HCT116 (cell line): ENCODE data around the gene RALGPS1. TPM values are rescaled to one million over a fixed set of nuclear protein-coding genes. Genes with fewer than 3 reads are reported as not detected.

ENCODE experiments used
- ATAC-seq: fragments of 200-7000 bp; cut with Tn5 transposase; 2 replicates; pipeline ENCODE4 v1.9.1; 2020; ENCODE audit warnings: mild to moderate bottlenecking, moderate library complexity
- BruUV-seq: library from RNA; stranded (reverse); fragments of 400-500 nt; replicated peaks from 2 replicates; lab custom pipeline; 2021; lab: Mats Ljungman, UMichigan
- CTCF ChIA-PET: fragments of 300-600 bp; sonication (Branson Sonifier 250); formaldehyde crosslinking; loops from one replicate; lab custom pipeline; 2021; ENCODE audit warnings: antibody characterized with exemption; lab: Charles Lee
- POLR2A ChIA-PET: fragments of 300-600, 350-600 bp; sonication (Branson Sonifier 250); formaldehyde crosslinking; loops from one replicate; lab custom pipeline; 2021; ENCODE audit warnings: antibody characterized with exemption; lab: Charles Lee
- RAD21 ChIA-PET, 2 experiments: fragments of 300-600 bp; sonication (Branson Sonifier 250); formaldehyde crosslinking; loops; one replicate each; lab custom pipeline; 2023; ENCODE audit warnings: low total read pairs in 2 of 2; ENCODE audit not compliant: uncharacterized antibody in 2 of 2, unreplicated experiment in 2 of 2, low non-redundant PET in 1 of 2; lab: Charles Lee
- DNase-seq: peaks from one replicate; pipeline ENCODE4 v3.0.0-alpha.2; 2010; ENCODE audit warnings: low read depth, low spot score
- H2AFZ ChIP-seq: fragments of 200-600 bp; shearing (Covaris generic), sonication (generic); 2 replicates; pipeline ENCODE4 v1.6.1; 2017; ENCODE audit warnings: low read depth, mixed run types, mixed read lengths, antibody characterized with exemption, low read length; ENCODE audit not compliant: poor library complexity, severe bottlenecking
- H3K27ac ChIP-seq: 2 replicates; pipeline ENCODE4 v1.5.1; 2012; ENCODE audit warnings: low read depth, low read length
- H3K27me3 ChIP-seq: fragments of 200-600 bp; sonication (generic); 2 replicates; pipeline ENCODE4 v1.6.1; 2016; ENCODE audit warnings: mixed run types, low read length, mixed read lengths; ENCODE audit not compliant: insufficient read depth
- H3K36me3 ChIP-seq, 2 experiments: fragments of 200-500 bp in 1 of 2; fragments of 200-600 bp in 1 of 2; sonication (Bioruptor generic) in 1 of 2; sonication (generic) in 1 of 2; 2 replicates each; pipeline versions ENCODE4 v1.5.1 to v1.6.1; 2014 to 2016; ENCODE audit warnings: low read length in 2 of 2, inconsistent platforms in 1 of 2, mixed read lengths in 1 of 2, mixed run types in 1 of 2; ENCODE audit not compliant: insufficient read depth in 2 of 2, control insufficient read depth in 1 of 2
- H3K4me1 ChIP-seq, 2 experiments: fragments of 200-600 bp in 1 of 2; sonication (generic) in 1 of 2; 2 replicates each; pipeline versions ENCODE4 v1.5.1 to v1.6.1; 2012 to 2017; ENCODE audit warnings: low read length in 2 of 2, inconsistent platforms in 1 of 2, mild to moderate bottlenecking in 1 of 2, mixed read lengths in 1 of 2, mixed run types in 1 of 2, moderate library complexity in 1 of 2; ENCODE audit not compliant: insufficient read depth in 2 of 2, control insufficient read depth in 1 of 2
- H3K4me2 ChIP-seq: fragments of 200-600 bp; sonication (generic); 2 replicates; pipeline ENCODE4 v1.6.1; 2017; ENCODE audit warnings: mixed run types, low read length, mixed read lengths
- H3K4me3 ChIP-seq, 2 experiments: fragments of 200-600 bp in 1 of 2; sonication (generic) in 1 of 2; replicated peaks in 1 of 2; 2 replicates each; pipeline ENCODE4 v1.5.1; 2011 to 2016; ENCODE audit warnings: low read length in 2 of 2, control low read depth in 1 of 2, low read depth in 1 of 2, mild to moderate bottlenecking in 1 of 2, mixed read lengths in 1 of 2, mixed run types in 1 of 2
- H3K79me2 ChIP-seq: fragments of 200-600 bp; sonication (generic); 2 replicates; pipeline ENCODE4 v1.6.1; 2017; ENCODE audit warnings: mild to moderate bottlenecking, mixed run types, low read length, moderate library complexity, mixed read lengths; ENCODE audit not compliant: insufficient read depth
- H3K9ac ChIP-seq: fragments of 200-600 bp; sonication (generic); 2 replicates; pipeline ENCODE4 v1.6.1; 2016; ENCODE audit warnings: low read length, mixed read lengths
- H3K9me2 ChIP-seq: fragments of 200-600 bp; sonication (generic), shearing (Covaris generic); 2 replicates; pipeline ENCODE4 v1.6.1; 2017; ENCODE audit warnings: mixed run types, mild to moderate bottlenecking, moderate library complexity; ENCODE audit not compliant: insufficient read depth
- H3K9me3 ChIP-seq, 2 experiments: fragments of 200-500 bp in 1 of 2; fragments of 200-600 bp in 1 of 2; sonication (Bioruptor generic) in 1 of 2; sonication (generic) in 1 of 2; 2 replicates each; pipeline ENCODE4 v1.6.1; 2014 to 2017; ENCODE audit warnings: low read length in 2 of 2, mixed read lengths in 2 of 2, inconsistent platforms in 1 of 2, low read depth in 1 of 2, mild to moderate bottlenecking in 1 of 2, mixed run types in 1 of 2, moderate library complexity in 1 of 2; ENCODE audit not compliant: control insufficient read depth in 1 of 2, insufficient read depth in 1 of 2
- H4K20me1 ChIP-seq: fragments of 200-600 bp; sonication (generic), shearing (Covaris generic); 2 replicates; pipeline ENCODE4 v1.6.1; 2017; ENCODE audit warnings: mixed run types, mild to moderate bottlenecking, moderate library complexity; ENCODE audit not compliant: insufficient read depth
- CEBPB ChIP-seq: IDR thresholded peaks from 2 replicates; pipeline ENCODE4 v1.6.1; 2012; ENCODE audit warnings: low read depth
- EGR1 ChIP-seq: IDR thresholded peaks from 2 replicates; pipeline ENCODE4 v1.6.1; 2012; ENCODE audit warnings: low read depth
- EZH2 ChIP-seq: fragments of 200-600 bp; sonication (generic); IDR thresholded peaks from 2 replicates; pipeline ENCODE4 v1.6.1; 2017; ENCODE audit warnings: antibody characterized with exemption, mixed run types
- EZH2phosphoT487 ChIP-seq: fragments of 200-600 bp; IDR thresholded peaks from 2 replicates; pipeline ENCODE4 v1.6.1; 2018; ENCODE audit warnings: antibody characterized with exemption, borderline replicate concordance
- JUND ChIP-seq: IDR thresholded peaks from 2 replicates; pipeline ENCODE4 v1.6.1; 2012
- REST ChIP-seq: IDR thresholded peaks from 2 replicates; pipeline ENCODE4 v1.6.1; 2012; ENCODE audit warnings: low read depth
- YY1 ChIP-seq: IDR thresholded peaks from 2 replicates; pipeline ENCODE4 v1.6.1; 2011; ENCODE audit warnings: low read length, low read depth, moderate library complexity, mild to moderate bottlenecking; ENCODE audit not compliant: insufficient replicate concordance; ENCODE audit errors: extremely low read depth
- intact Hi-C: fragments of 100-400 bp; cut with micrococcal nuclease; formaldehyde crosslinking; loops from 2 replicates; pipeline ENCODE4 v1.10.0; 2022
- total RNA-seq: library from RNA; stranded (reverse); gene quantifications from one replicate; pipeline ENCODE4 v1.2.1, GENCODE V29; 2021; ENCODE audit not compliant: unreplicated experiment
- TF ChIP-seq, protein P1 (sequence below), 3 experiments: fragments of 200-600 bp in 1 of 3; sonication (generic) in 1 of 3; IDR thresholded peaks in 2 of 3; conservative IDR thresholded peaks in 1 of 3; 2 replicates each; pipeline ENCODE4 v1.5.1; 2012 to 2017; ENCODE audit warnings: low read depth in 2 of 3, low read length in 2 of 3, antibody characterized with exemption in 1 of 3, borderline replicate concordance in 1 of 3, control low read depth in 1 of 3, mild to moderate bottlenecking in 1 of 3, mixed read lengths in 1 of 3, mixed run types in 1 of 3, moderate library complexity in 1 of 3; ENCODE audit not compliant: insufficient read depth in 1 of 3
- TF ChIP-seq, protein P2 (sequence below): IDR thresholded peaks from 2 replicates; pipeline ENCODE4 v1.6.1; 2011; ENCODE audit warnings: mild to moderate bottlenecking, low read length, moderate library complexity; ENCODE audit not compliant: insufficient replicate concordance; ENCODE audit errors: extremely low read depth

RALGPS1 gene
- total RNA-seq, 1 experiment from 2014 or later: 7.6 TPM

DNA sequence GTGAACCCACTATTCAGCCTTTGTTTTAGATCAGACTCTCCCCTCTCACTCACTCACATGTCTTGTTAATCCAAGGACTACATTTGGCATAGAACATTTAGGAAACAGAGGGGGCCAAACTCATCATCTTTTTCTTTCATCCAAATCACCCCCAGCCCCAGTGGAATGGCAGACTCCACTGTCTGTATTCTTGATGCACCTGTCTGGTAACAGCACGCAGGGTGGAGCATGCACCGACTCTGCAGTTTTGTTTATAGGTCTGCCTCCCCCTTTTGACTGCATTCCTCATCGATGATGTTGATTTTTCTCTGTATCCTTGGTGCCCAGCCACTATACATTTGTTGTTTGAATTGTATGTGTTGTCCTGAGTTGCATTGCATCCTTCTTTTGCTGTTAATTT, 141.9 kb downstream of the RALGPS1 start:
- ATAC-seq: no peak
- Histone ChIP-seq H4K20me1 (no peaks in the 10 kb centered on the region), H3K27me3 (no peaks in the 10 kb centered on the region), H3K4me2 (no peak overlapping the region), H3K9ac (no peak overlapping the region), H3K36me3 (no peaks in the 10 kb centered on the region), H3K9me3 (no peaks in the 10 kb centered on the region), H3K4me3 (no peak overlapping the region), H3K79me2 (no peaks in the 10 kb centered on the region), H2AFZ (no peak overlapping the region)
- DNase-seq: no peak
- BruUV-seq: no TSS peak
- TF ChIP-seq EZH2phosphoT487 (no peak), CEBPB (no peak), YY1 (no peak), REST (no peak), JUND (no peak), EZH2 (no peak), EGR1 (no peak)
- TF ChIP-seq, protein P1, sequence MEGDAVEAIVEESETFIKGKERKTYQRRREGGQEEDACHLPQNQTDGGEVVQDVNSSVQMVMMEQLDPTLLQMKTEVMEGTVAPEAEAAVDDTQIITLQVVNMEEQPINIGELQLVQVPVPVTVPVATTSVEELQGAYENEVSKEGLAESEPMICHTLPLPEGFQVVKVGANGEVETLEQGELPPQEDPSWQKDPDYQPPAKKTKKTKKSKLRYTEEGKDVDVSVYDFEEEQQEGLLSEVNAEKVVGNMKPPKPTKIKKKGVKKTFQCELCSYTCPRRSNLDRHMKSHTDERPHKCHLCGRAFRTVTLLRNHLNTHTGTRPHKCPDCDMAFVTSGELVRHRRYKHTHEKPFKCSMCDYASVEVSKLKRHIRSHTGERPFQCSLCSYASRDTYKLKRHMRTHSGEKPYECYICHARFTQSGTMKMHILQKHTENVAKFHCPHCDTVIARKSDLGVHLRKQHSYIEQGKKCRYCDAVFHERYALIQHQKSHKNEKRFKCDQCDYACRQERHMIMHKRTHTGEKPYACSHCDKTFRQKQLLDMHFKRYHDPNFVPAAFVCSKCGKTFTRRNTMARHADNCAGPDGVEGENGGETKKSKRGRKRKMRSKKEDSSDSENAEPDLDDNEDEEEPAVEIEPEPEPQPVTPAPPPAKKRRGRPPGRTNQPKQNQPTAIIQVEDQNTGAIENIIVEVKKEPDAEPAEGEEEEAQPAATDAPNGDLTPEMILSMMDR (IDR thresholded peaks at IDR 0.05 in 2 of 3, conservative IDR thresholded peaks at IDR 0.05 in 1 of 3; ENCODE audit: borderline replicate concordance in 1 of 3, insufficient read depth in 1 of 3, low read depth in 2 of 3, low read length in 2 of 3): no peak
- TF ChIP-seq, protein P2, sequence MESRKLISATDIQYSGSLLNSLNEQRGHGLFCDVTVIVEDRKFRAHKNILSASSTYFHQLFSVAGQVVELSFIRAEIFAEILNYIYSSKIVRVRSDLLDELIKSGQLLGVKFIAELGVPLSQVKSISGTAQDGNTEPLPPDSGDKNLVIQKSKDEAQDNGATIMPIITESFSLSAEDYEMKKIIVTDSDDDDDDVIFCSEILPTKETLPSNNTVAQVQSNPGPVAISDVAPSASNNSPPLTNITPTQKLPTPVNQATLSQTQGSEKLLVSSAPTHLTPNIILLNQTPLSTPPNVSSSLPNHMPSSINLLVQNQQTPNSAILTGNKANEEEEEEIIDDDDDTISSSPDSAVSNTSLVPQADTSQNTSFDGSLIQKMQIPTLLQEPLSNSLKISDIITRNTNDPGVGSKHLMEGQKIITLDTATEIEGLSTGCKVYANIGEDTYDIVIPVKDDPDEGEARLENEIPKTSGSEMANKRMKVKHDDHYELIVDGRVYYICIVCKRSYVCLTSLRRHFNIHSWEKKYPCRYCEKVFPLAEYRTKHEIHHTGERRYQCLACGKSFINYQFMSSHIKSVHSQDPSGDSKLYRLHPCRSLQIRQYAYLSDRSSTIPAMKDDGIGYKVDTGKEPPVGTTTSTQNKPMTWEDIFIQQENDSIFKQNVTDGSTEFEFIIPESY: no peak
- TF ChIP-seq, all 23 proteins: peak for 0
- ChIA-PET POLR2A (no interaction called here), CTCF (no interaction called here), RAD21 (no interaction called here)
- no peaks in the 10 kb centered on the region for H3K9me2 ChIP-seq
- H3K4me1 ChIP-seq: peaks cover 0 to 10% of the 10 kb centered on the region in 2 experiments; a peak in 1 of 4 replicates
- no peak overlapping the region for H3K27ac ChIP-seq
- intact Hi-C loops: no loop called here
